ENCODE results near the gene UST. TPM values are rescaled to one million over a fixed set of nuclear protein-coding genes. Genes with fewer than 3 reads are reported as not detected.
"Not testable (repeated sequence)": the region's sequence is repeated elsewhere in the genome, so short reads cannot be mapped to it uniquely, and the experiment has no call there.

Gene UST
- total RNA-seq, 1 experiment from 2014 or later, result 32.1 TPM

DNA sequence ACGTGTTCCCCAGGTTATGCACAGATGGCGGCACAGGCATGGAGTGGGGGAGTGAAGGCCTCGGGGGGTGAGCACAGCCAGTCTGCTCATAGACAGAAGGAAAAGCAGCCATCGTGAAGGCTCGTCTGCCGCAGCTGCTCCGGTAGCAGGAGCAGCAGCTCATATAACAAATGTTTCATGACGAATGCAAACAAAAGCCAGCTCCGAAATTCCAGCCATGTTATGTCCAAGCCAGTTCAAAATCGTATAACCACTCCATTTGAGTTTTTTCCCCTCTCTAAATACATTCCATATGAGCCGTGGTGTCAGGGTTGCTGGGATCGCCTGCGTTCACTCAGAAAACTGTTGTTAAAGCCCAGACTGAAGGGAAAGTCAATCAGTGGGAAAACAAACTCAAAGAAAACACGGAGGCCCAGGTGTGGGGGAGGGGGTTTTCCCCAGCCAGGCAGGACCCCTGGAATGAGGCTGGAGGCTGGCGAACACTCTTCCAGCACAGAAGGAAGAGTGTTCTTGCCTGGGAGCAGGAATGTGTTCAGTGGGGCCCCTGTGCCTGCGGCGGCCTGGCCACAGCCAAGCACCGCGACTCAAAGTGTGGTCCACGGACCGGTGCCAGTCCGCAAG lies 290.3 kb downstream of the UST start:
- ATAC-seq (peak; percentile 74), DNase-seq (ENCODE audit: low spot score) (peak; percentile 32)
- CTCF ChIA-PET, result interaction anchor here (0.6 to 3.8 kb wide), 2 partner anchors 45 to 395 kb away, joined by 3 to 15 read pairs; no protein-coding TSS in a partner anchor
- POLR2A ChIA-PET, result no interaction called here
- Mint-ChIP-seq H3K27ac (peak overlapping the region; percentile 87), H3K4me1 (peaks cover 50% of the 10 kb centered on the region), H3K4me3 (no peak overlapping the region), H3K9me3 (no peaks in the 10 kb centered on the region), H3K27me3 (ENCODE audit: low read depth) (no peaks in the 10 kb centered on the region), H3K36me3 (peaks cover 19% of the 10 kb centered on the region)
- TF ChIP-seq IRF2 (CRISPR knock-in tag; IDR thresholded peaks at IDR 0.05; ENCODE audit: borderline replicate concordance, low read depth) (no peak), CREM (CRISPR knock-in tag; IDR thresholded peaks at IDR 0.05) (no peak), OVOL2 (CRISPR knock-in tag; IDR thresholded peaks at IDR 0.05; ENCODE audit: borderline replicate concordance) (no peak), TEAD4 (CRISPR knock-in tag; IDR thresholded peaks at IDR 0.05) (no peak), FOXK1 (CRISPR knock-in tag; IDR thresholded peaks at IDR 0.05) (no peak), ZNF317 (CRISPR knock-in tag; IDR thresholded peaks at IDR 0.05; ENCODE audit: borderline replicate concordance, low read depth) (no peak), ZNF263 (CRISPR knock-in tag; IDR thresholded peaks at IDR 0.05; ENCODE audit: low read depth) (no peak), JAZF1 (CRISPR knock-in tag; IDR thresholded peaks at IDR 0.05) (no peak), ZNF219 (CRISPR knock-in tag; IDR thresholded peaks at IDR 0.05; ENCODE audit: borderline replicate concordance) (no peak), MXD4 (CRISPR knock-in tag; IDR thresholded peaks at IDR 0.05; ENCODE audit: borderline replicate concordance) (no peak), GTF2I (CRISPR knock-in tag; conservative IDR thresholded peaks at IDR 0.05) (no peak), ZBTB21 (CRISPR knock-in tag; IDR thresholded peaks at IDR 0.05; ENCODE audit: borderline replicate concordance) (no peak), CBFB (CRISPR knock-in tag; IDR thresholded peaks at IDR 0.05; ENCODE audit: low read depth) (no peak), HMGA2 (CRISPR knock-in tag; IDR thresholded peaks at IDR 0.05) (no peak)
- TF ChIP-seq, protein P1, sequence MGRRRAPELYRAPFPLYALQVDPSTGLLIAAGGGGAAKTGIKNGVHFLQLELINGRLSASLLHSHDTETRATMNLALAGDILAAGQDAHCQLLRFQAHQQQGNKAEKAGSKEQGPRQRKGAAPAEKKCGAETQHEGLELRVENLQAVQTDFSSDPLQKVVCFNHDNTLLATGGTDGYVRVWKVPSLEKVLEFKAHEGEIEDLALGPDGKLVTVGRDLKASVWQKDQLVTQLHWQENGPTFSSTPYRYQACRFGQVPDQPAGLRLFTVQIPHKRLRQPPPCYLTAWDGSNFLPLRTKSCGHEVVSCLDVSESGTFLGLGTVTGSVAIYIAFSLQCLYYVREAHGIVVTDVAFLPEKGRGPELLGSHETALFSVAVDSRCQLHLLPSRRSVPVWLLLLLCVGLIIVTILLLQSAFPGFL (CRISPR knock-in tag; IDR thresholded peaks at IDR 0.05; ENCODE audit: borderline replicate concordance), result no peak
- TF ChIP-seq, protein P2, sequence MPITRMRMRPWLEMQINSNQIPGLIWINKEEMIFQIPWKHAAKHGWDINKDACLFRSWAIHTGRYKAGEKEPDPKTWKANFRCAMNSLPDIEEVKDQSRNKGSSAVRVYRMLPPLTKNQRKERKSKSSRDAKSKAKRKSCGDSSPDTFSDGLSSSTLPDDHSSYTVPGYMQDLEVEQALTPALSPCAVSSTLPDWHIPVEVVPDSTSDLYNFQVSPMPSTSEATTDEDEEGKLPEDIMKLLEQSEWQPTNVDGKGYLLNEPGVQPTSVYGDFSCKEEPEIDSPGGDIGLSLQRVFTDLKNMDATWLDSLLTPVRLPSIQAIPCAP (CRISPR knock-in tag; IDR thresholded peaks at IDR 0.05), result no peak
- TF ChIP-seq, protein P3, sequence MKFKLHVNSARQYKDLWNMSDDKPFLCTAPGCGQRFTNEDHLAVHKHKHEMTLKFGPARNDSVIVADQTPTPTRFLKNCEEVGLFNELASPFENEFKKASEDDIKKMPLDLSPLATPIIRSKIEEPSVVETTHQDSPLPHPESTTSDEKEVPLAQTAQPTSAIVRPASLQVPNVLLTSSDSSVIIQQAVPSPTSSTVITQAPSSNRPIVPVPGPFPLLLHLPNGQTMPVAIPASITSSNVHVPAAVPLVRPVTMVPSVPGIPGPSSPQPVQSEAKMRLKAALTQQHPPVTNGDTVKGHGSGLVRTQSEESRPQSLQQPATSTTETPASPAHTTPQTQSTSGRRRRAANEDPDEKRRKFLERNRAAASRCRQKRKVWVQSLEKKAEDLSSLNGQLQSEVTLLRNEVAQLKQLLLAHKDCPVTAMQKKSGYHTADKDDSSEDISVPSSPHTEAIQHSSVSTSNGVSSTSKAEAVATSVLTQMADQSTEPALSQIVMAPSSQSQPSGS (CRISPR knock-in tag; IDR thresholded peaks at IDR 0.05; ENCODE audit: borderline replicate concordance, low read depth), result no peak
- TF ChIP-seq, protein P4, sequence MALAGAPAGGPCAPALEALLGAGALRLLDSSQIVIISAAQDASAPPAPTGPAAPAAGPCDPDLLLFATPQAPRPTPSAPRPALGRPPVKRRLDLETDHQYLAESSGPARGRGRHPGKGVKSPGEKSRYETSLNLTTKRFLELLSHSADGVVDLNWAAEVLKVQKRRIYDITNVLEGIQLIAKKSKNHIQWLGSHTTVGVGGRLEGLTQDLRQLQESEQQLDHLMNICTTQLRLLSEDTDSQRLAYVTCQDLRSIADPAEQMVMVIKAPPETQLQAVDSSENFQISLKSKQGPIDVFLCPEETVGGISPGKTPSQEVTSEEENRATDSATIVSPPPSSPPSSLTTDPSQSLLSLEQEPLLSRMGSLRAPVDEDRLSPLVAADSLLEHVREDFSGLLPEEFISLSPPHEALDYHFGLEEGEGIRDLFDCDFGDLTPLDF (CRISPR knock-in tag; IDR thresholded peaks at IDR 0.05), result no peak

DNA sequence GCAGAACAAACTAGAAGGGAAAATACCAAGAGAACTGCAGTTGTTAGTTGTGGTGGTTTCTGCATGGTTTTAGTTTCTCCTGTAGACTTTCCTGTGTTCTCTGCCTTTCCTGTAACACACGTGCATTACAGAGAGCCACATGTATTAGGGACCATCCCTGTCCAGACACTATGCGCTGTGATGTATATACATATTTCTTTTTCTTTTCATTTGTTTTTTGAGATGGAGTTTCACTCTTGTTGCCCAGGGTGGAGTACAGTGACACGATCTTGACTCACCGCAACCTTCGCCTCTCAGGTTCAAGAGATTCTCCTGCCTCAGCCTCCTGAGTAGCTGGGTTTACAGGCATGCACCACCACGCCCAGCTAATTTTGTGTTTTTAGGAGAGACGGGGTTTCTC lies 292.2 kb downstream of the UST start:
- H3K27ac Mint-ChIP-seq; DNase-seq (ENCODE audit: low spot score); POLR2A ChIA-PET; H3K9me3 Mint-ChIP-seq; ATAC-seq; H3K4me3 Mint-ChIP-seq; H3K27me3 Mint-ChIP-seq (ENCODE audit: low read depth): not testable (repeated sequence)
- Mint-ChIP-seq H3K36me3 (peaks cover 29% of the 10 kb centered on the region), H3K4me1 (peaks cover 35% of the 10 kb centered on the region)
- CTCF ChIA-PET, result interaction anchor here (1.0 kb wide), 1 partner anchor 461 kb away, joined by 3 read pairs; no protein-coding TSS in a partner anchor

DNA sequence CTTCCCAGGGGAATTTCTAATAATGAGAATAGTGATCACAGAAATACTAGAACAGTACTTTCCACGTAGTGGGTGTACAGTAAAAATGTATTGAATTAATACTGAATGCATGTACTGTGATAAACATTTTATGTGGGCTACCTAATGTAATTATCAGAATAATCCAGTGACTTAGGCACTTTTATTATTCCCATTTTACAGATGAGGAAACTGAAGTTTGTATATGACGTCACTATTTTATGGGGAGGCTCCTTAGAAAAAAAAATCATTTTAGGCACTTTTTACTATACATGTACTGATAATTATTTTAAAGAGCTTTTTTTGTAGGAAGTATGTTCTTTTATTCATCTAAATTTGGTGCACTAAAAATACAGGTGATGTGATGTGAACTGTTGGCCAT lies 295.1 kb downstream of the UST start:
- ATAC-seq, result no peak
- ChIA-PET POLR2A (no interaction called here), CTCF (interaction anchor here (1.2 kb wide), 1 partner anchor 390 kb away, joined by 3 read pairs; no protein-coding TSS in a partner anchor)
- Mint-ChIP-seq H3K4me3 (no peak overlapping the region), H3K27me3 (ENCODE audit: low read depth) (no peaks in the 10 kb centered on the region), H3K4me1 (peaks cover 34% of the 10 kb centered on the region), H3K27ac (no peak overlapping the region), H3K36me3 (peaks cover 34% of the 10 kb centered on the region), H3K9me3 (no peaks in the 10 kb centered on the region)
- no peak for TF ChIP-seq ZNF671 (CRISPR knock-in tag; IDR thresholded peaks at IDR 0.05)
- TF ChIP-seq, protein P5, sequence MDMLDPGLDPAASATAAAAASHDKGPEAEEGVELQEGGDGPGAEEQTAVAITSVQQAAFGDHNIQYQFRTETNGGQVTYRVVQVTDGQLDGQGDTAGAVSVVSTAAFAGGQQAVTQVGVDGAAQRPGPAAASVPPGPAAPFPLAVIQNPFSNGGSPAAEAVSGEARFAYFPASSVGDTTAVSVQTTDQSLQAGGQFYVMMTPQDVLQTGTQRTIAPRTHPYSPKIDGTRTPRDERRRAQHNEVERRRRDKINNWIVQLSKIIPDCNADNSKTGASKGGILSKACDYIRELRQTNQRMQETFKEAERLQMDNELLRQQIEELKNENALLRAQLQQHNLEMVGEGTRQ (CRISPR knock-in tag; IDR thresholded peaks at IDR 0.05), result no peak
- no peak for DNase-seq (ENCODE audit: low spot score)

Measured in WTC11 (cell line).